ENCODE measurements around the gene INPP5D. TPM values are rescaled to one million over a fixed set of nuclear protein-coding genes. Genes with fewer than 3 reads are reported as not detected.

The INPP5D gene
- total RNA-seq, 1 experiment from 2014 or later = 2.3 TPM

DNA sequence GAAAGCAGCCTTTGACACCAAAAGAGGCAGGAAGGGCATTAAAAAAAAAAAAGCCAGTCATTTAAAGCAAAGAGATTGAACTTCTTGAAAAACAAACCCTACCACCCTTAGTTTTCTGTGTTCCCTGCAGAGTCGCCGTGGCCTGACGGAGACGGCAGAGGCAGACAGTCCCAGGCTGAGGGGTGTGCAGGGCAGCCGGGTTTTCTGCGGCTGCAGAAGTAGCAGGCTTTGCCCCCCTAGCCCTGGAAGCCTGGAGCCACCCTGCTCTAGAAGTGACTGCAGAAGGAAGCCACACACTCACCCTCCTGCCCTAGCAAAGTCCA lies 2.8 kb downstream of the INPP5D start:
- no peak overlapping the region for H3K4me3 ChIP-seq (ENCODE audit: low read depth, low read length, poor library complexity, severe bottlenecking)
- CTCF ChIA-PET = no interaction called here
- no TSS peak for BruUV-seq (replicated peaks)
- POLR2A ChIA-PET (ENCODE audit: low non-redundant PET) = no interaction called here
- no peaks in the 10 kb centered on the region for H3K9me3 ChIP-seq (ENCODE audit: low read depth, low read length, poor library complexity, severe bottlenecking)
- H3K27ac ChIP-seq (ENCODE audit: low read depth, low read length, poor library complexity, severe bottlenecking) = no peak overlapping the region
- H3K36me3 ChIP-seq (ENCODE audit: insufficient read depth, low read length, poor library complexity, severe bottlenecking) = no peaks in the 10 kb centered on the region
- no peak for TF ChIP-seq EZH2 (IDR thresholded peaks at IDR 0.05; ENCODE audit: borderline replicate concordance, low read depth, low read length, poor library complexity, severe bottlenecking)
- TF ChIP-seq, protein P1, sequence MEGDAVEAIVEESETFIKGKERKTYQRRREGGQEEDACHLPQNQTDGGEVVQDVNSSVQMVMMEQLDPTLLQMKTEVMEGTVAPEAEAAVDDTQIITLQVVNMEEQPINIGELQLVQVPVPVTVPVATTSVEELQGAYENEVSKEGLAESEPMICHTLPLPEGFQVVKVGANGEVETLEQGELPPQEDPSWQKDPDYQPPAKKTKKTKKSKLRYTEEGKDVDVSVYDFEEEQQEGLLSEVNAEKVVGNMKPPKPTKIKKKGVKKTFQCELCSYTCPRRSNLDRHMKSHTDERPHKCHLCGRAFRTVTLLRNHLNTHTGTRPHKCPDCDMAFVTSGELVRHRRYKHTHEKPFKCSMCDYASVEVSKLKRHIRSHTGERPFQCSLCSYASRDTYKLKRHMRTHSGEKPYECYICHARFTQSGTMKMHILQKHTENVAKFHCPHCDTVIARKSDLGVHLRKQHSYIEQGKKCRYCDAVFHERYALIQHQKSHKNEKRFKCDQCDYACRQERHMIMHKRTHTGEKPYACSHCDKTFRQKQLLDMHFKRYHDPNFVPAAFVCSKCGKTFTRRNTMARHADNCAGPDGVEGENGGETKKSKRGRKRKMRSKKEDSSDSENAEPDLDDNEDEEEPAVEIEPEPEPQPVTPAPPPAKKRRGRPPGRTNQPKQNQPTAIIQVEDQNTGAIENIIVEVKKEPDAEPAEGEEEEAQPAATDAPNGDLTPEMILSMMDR (conservative IDR thresholded peaks at IDR 0.05; ENCODE audit: low read depth, low read length) = no peak
- intact Hi-C loops (cut with micrococcal nuclease; ENCODE audit: unreplicated experiment) = no loop called here
- no peak for DNase-seq (ENCODE audit: low spot score)
- H3K4me1 ChIP-seq (ENCODE audit: insufficient read depth, low read length, poor library complexity, severe bottlenecking) = no peaks in the 10 kb centered on the region
- H3K27me3 ChIP-seq (replicated peaks; ENCODE audit: insufficient read depth, low read depth, low read length, poor library complexity) = no peaks in the 10 kb centered on the region

DNA sequence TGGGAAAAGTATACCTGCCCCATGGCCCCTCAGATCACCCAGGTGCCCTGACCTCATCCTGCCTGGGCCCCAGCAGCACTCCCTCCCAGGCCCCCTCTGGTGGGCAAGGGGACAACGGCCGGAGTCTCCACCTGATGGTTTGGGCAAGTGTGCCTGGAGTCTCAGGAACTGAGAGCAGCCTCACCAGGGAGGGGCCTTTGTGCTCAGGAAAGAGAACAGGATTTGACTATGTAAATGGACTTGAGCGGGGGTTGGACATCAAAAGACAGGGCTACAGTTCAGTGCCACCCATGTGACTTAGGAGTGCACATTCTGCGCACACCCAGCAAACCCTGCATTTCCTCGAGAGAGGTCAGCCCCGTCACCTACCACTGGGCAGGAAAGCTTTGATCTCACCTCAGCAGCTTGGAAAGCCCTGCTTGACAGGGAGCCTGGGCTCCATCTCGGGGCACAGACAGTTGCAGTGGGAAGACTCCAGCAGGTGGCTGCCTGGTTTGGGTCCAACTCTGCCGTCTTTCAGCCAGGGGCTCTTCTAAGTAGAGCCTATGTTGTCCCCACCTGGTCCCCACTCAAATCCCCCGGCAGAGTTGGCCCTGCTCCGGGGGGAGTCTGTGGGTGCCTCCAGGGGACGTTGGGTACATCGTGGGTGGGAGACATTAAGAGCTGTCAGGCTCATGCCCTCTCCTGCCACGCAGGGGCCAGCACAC lies 3.3 kb downstream of the INPP5D start:
- intact Hi-C loops (cut with micrococcal nuclease; ENCODE audit: unreplicated experiment) = no loop called here
- Histone ChIP-seq H3K9me3 (ENCODE audit: low read depth, low read length, poor library complexity, severe bottlenecking) (no peaks in the 10 kb centered on the region), H3K4me3 (ENCODE audit: low read depth, low read length, poor library complexity, severe bottlenecking) (no peak overlapping the region), H3K27ac (ENCODE audit: low read depth, low read length, poor library complexity, severe bottlenecking) (no peak overlapping the region), H3K27me3 (replicated peaks; ENCODE audit: insufficient read depth, low read depth, low read length, poor library complexity) (no peaks in the 10 kb centered on the region), H3K36me3 (ENCODE audit: insufficient read depth, low read length, poor library complexity, severe bottlenecking) (no peaks in the 10 kb centered on the region), H3K4me1 (ENCODE audit: insufficient read depth, low read length, poor library complexity, severe bottlenecking) (no peaks in the 10 kb centered on the region)
- POLR2A ChIA-PET (ENCODE audit: low non-redundant PET) = no interaction called here
- BruUV-seq (replicated peaks) = no TSS peak
- no peak for DNase-seq (ENCODE audit: low spot score)
- TF ChIP-seq EZH2 (IDR thresholded peaks at IDR 0.05; ENCODE audit: borderline replicate concordance, low read depth, low read length, poor library complexity, severe bottlenecking) = no peak
- TF ChIP-seq, protein P1 (conservative IDR thresholded peaks at IDR 0.05; ENCODE audit: low read depth, low read length) = no peak
- CTCF ChIA-PET = no interaction called here

DNA sequence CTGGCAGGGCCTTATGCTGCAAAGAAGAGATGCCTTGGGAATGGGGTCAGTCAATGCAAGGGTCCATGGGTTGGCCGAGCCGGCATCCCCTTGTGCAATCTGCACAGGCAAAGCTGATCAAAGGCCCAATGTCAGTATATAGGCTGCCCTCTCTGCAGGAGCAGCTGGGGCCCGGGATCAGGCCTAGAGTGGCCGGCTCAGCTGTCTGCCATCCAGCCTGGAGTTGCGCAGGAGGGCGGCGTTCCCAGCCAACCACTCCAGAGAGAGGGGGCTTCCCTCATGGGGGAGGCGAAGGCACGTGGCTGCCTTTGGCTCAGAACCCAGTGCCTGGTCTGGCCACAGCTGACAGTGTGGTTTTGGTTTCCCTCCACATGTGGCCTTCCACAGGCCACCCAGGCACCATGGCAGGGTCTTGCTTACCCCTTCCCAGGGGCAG lies 3.9 kb downstream of the INPP5D start:
- no TSS peak for BruUV-seq (replicated peaks)
- H3K4me1 ChIP-seq (ENCODE audit: insufficient read depth, low read length, poor library complexity, severe bottlenecking) = no peaks in the 10 kb centered on the region
- no peak for TF ChIP-seq EZH2 (IDR thresholded peaks at IDR 0.05; ENCODE audit: borderline replicate concordance, low read depth, low read length, poor library complexity, severe bottlenecking)
- TF ChIP-seq, protein P1 (conservative IDR thresholded peaks at IDR 0.05; ENCODE audit: low read depth, low read length) = no peak
- no peak overlapping the region for H3K27ac ChIP-seq (ENCODE audit: low read depth, low read length, poor library complexity, severe bottlenecking)
- no peaks in the 10 kb centered on the region for H3K27me3 ChIP-seq (replicated peaks; ENCODE audit: insufficient read depth, low read depth, low read length, poor library complexity)
- CTCF ChIA-PET = no interaction called here
- no peak for DNase-seq (ENCODE audit: low spot score)
- intact Hi-C loops (cut with micrococcal nuclease; ENCODE audit: unreplicated experiment) = no loop called here
- no peaks in the 10 kb centered on the region for H3K9me3 ChIP-seq (ENCODE audit: low read depth, low read length, poor library complexity, severe bottlenecking)
- POLR2A ChIA-PET (ENCODE audit: low non-redundant PET) = no interaction called here
- H3K4me3 ChIP-seq (ENCODE audit: low read depth, low read length, poor library complexity, severe bottlenecking) = no peak overlapping the region
- H3K36me3 ChIP-seq (ENCODE audit: insufficient read depth, low read length, poor library complexity, severe bottlenecking) = no peaks in the 10 kb centered on the region

All from A673 (cell line).